Thoracic aorta (tissue), 2 donors: ENCODE data around the gene COQ8B. TPM values are rescaled to one million over a fixed set of nuclear protein-coding genes. Genes with fewer than 3 reads are reported as not detected.

Experiments used
- ATAC-seq: fragments of 150-250 bp; one replicate; pipeline ENCODE4 v1.8.0; 2017; ENCODE audit warnings: low read depth; ENCODE audit not compliant: insufficient number of reproducible peaks, low FRiP score
- DNase-seq: peaks from one replicate; pipeline ENCODE4 v3.0.0-alpha.2; 2020; ENCODE audit warnings: low spot score
- H3K27ac ChIP-seq, 2 donors: fragments of 200-600 bp; sonication (generic); 1 replicate in 1 of 2; 2 replicates in 1 of 2; pipeline ENCODE4 v1.5.1; 2016; ENCODE audit warnings: mild to moderate bottlenecking in 2 of 2, moderate library complexity in 2 of 2
- H3K27me3 ChIP-seq: fragments of 200-600 bp; sonication (generic); replicated peaks from 2 replicates; pipeline ENCODE4 v1.6.0; 2016; ENCODE audit warnings: mild to moderate bottlenecking; ENCODE audit not compliant: insufficient read depth
- H3K36me3 ChIP-seq: fragments of 200-600 bp; sonication (generic); one replicate; pipeline ENCODE4 v1.5.1; 2016
- H3K4me1 ChIP-seq, 2 donors: fragments of 200-600 bp; sonication (generic); 1 replicate in 1 of 2; 2 replicates in 1 of 2; pipeline versions ENCODE4 v1.5.1 to v1.6.0; 2016; ENCODE audit warnings: low read depth in 2 of 2, mild to moderate bottlenecking in 1 of 2; ENCODE audit not compliant: control insufficient read depth in 1 of 2
- H3K4me3 ChIP-seq: fragments of 200-600 bp; sonication (generic); 2 replicates; pipeline ENCODE4 v1.5.1; 2016; ENCODE audit warnings: mild to moderate bottlenecking
- H3K9me3 ChIP-seq: fragments of 200-600 bp; sonication (generic); 2 replicates; pipeline ENCODE4 v1.5.1; 2016
- CTCF ChIP-seq: fragments of 200-600 bp; sonication (generic); IDR thresholded peaks from one replicate; pipeline ENCODE4 v1.5.1; 2019; ENCODE audit warnings: antibody characterized with exemption
- total RNA-seq, 2 donors: library from RNA; depleted of rRNA; stranded (reverse); fragments of >200 nt; gene quantifications; one replicate each; pipeline versions ENCODE4 v1.1.0 to v1.2.3, GENCODE V29; 2016

The COQ8B gene
- total RNA-seq, 2 donors from 2014 or later: 53.6 to 127 TPM

GRCh38 chr19:40759352-40759751 lies 42.7 kb upstream of the COQ8B start:
- ATAC-seq (no peak), DNase-seq (no peak)
- Histone ChIP-seq H3K9me3 (no peaks in the 10 kb centered on the region), H3K27ac (no peak overlapping the region), H3K4me3 (no peak overlapping the region), H3K27me3 (no peaks in the 10 kb centered on the region), H3K4me1 (peaks cover 7 to 25% of the 10 kb centered on the region in 2 donors), H3K36me3 (peaks cover 67% of the 10 kb centered on the region)
- no peak for TF ChIP-seq CTCF

- Histone ChIP-seq H3K36me3 (peaks cover 60% of the 10 kb centered on the region), H3K4me3 (no peak overlapping the region), H3K27me3 (no peaks in the 10 kb centered on the region), H3K9me3 (no peaks in the 10 kb centered on the region), H3K27ac (no peak overlapping the region), H3K4me1 (peaks cover 11 to 33% of the 10 kb centered on the region in 2 donors)
- ATAC-seq (no peak), DNase-seq (no peak)
- no peak for TF ChIP-seq CTCF
Observed at GRCh38 chr19:40758491-40758890, 41.8 kb upstream of the COQ8B start.

DNA sequence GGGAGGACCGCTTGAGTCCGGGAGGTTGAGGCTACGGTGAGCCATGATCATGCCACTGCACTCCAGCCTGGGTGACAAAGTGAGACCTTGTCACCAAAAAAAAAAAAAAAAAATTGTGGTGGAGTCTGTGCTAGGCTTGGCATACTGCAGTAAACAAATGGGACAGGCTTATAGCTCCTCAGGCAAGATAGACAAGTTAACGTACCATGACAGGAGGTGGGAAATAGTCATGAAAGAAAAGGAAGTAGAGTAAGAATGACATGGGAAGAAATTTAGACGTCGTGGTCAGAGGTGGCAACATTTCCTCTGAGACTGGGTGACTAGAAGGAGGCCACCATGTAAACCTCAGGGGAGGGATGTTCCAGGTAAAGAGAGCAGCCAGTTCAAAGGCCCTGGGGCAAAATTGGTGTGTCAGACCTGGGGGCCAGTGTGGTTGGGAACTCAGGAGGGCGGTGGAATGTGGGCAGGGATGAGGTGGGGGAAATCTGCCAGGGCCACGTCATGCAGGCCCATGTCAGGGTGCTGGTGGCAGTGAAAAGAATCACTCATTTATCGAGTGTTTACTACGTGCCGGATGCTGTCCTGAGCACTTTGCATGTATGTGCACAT lies 39.9 kb upstream of the COQ8B start:
- DNase-seq (no peak), ATAC-seq (no peak)
- H3K4me1 ChIP-seq: peaks cover 21 to 47% of the 10 kb centered on the region in 2 donors
- no peak overlapping the region for H3K4me3 ChIP-seq
- H3K36me3 ChIP-seq: peaks cover 42% of the 10 kb centered on the region
- no peak overlapping the region for H3K27ac ChIP-seq
- H3K27me3 ChIP-seq: no peaks in the 10 kb centered on the region
- no peaks in the 10 kb centered on the region for H3K9me3 ChIP-seq
- no peak for TF ChIP-seq CTCF

DNA sequence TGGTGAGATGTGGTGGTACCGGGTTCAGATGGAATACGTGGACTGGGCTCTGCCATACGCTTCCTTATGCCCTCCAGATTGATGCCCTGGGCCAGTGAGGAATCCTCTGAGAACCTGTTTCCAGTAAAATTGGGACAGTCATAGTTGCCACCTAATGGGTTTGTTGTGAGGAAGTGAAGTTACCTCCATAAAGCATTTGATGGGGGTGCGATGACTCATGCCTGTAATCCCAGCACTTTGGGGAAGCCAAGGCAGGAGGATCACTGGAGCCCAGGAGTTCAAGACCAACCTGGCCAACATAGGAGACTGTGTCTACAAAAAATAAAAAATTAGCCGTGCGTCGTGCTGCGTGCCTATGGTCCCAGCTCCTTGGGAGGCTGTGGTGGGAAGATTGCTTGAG lies 39.1 kb upstream of the COQ8B start:
- ATAC-seq (no peak), DNase-seq (no peak)
- no peak overlapping the region for H3K27ac ChIP-seq
- peaks cover 21 to 47% of the 10 kb centered on the region in 2 donors for H3K4me1 ChIP-seq
- peaks cover 36% of the 10 kb centered on the region for H3K36me3 ChIP-seq
- H3K4me3 ChIP-seq: no peak overlapping the region
- no peaks in the 10 kb centered on the region for H3K9me3 ChIP-seq
- TF ChIP-seq CTCF: no peak
- no peaks in the 10 kb centered on the region for H3K27me3 ChIP-seq

DNA sequence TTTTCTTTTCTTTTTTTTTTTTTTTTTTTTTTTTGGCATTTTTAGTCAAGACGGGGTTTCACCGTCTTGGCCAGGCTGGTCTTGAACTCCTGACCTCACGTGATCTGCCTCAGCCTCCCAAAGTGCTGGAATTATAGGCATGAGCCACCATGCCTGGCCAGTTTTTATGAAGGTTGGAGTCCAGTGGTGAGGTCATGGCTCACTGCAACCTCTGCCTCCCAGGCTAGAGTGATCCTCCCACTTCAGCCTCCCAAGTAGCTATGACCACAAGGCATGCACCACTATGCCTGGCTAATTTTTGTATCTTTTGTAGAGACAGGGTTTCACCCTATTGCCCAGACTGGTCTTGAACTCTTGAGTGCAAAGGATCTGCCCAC lies 38.5 kb upstream of the COQ8B start:
- H3K36me3 ChIP-seq: peaks cover 31% of the 10 kb centered on the region
- no peak overlapping the region for H3K4me3 ChIP-seq
- no peaks in the 10 kb centered on the region for H3K27me3 ChIP-seq
- H3K9me3 ChIP-seq: no peaks in the 10 kb centered on the region
- ATAC-seq (no peak), DNase-seq (no peak)
- H3K27ac ChIP-seq: no peak overlapping the region
- peaks cover 21 to 47% of the 10 kb centered on the region in 2 donors for H3K4me1 ChIP-seq
- TF ChIP-seq CTCF: no peak
